ENCODE measurements around the gene PGLYRP3. TPM values are rescaled to one million over a fixed set of nuclear protein-coding genes. Genes with fewer than 3 reads are reported as not detected.

PGLYRP3 gene
- total and polyA plus RNA-seq, 3 experiments from 2014 or later, result not detected

Other genes starting within 250 kb of the PGLYRP3 start
- not detected for gene SPRR2B, start 241.3 kb downstream of the PGLYRP3 start, total RNA-seq
- gene SPRR2B, start 241.3 kb downstream of the PGLYRP3 start, polyA plus RNA-seq, result not detected
- gene SPRR2E, start 218.4 kb downstream of the PGLYRP3 start, total RNA-seq, result not detected
- not detected for gene SPRR2E, start 218.4 kb downstream of the PGLYRP3 start, polyA plus RNA-seq
- gene SPRR2F, start 199.4 kb downstream of the PGLYRP3 start, total RNA-seq, result not detected
- gene SPRR2F, start 199.4 kb downstream of the PGLYRP3 start, polyA plus RNA-seq, result not detected
- not detected for gene SPRR2G, start 162.1 kb downstream of the PGLYRP3 start, total RNA-seq
- gene SPRR2G, start 162.1 kb downstream of the PGLYRP3 start, polyA plus RNA-seq, result not detected
- not detected for gene LELP1, start 109.5 kb downstream of the PGLYRP3 start, total RNA-seq
- gene LELP1, start 109.5 kb downstream of the PGLYRP3 start, polyA plus RNA-seq, result not detected
- gene PRR9, start 95.4 kb downstream of the PGLYRP3 start, total RNA-seq, result not detected
- gene PRR9, start 95.4 kb downstream of the PGLYRP3 start, polyA plus RNA-seq, result not detected
- gene LORICRIN, start 53.3 kb downstream of the PGLYRP3 start, total RNA-seq, result not detected
- gene LORICRIN, start 53.3 kb downstream of the PGLYRP3 start, polyA plus RNA-seq, result not detected
- not detected for gene PGLYRP4, start 35.9 kb upstream of the PGLYRP3 start, total RNA-seq
- gene PGLYRP4, start 35.9 kb upstream of the PGLYRP3 start, polyA plus RNA-seq, result not detected
- gene S100A9, start 44.9 kb upstream of the PGLYRP3 start, total RNA-seq, result 1 to 10 TPM; 1.6 to 2.3 TPM
- gene S100A9, start 44.9 kb upstream of the PGLYRP3 start, polyA plus RNA-seq, result 4.7 TPM
- not detected for gene S100A12, start 62.7 kb upstream of the PGLYRP3 start, total RNA-seq
- gene S100A12, start 62.7 kb upstream of the PGLYRP3 start, polyA plus RNA-seq, result not detected
- gene S100A8, start 78.1 kb upstream of the PGLYRP3 start, total RNA-seq, result not detected
- gene S100A8, start 78.1 kb upstream of the PGLYRP3 start, polyA plus RNA-seq, result not detected
- not detected for gene S100A7A, start 103.6 kb upstream of the PGLYRP3 start, total RNA-seq
- not detected for gene S100A7A, start 103.6 kb upstream of the PGLYRP3 start, polyA plus RNA-seq
- gene S100A7, start 147.7 kb upstream of the PGLYRP3 start, total RNA-seq, result not detected
- not detected for gene S100A7, start 147.7 kb upstream of the PGLYRP3 start, polyA plus RNA-seq
- gene S100A6, start 223.0 kb upstream of the PGLYRP3 start, total RNA-seq, result 100 to 1,000 TPM; 244 to 254 TPM
- 892 TPM for gene S100A6, start 223.0 kb upstream of the PGLYRP3 start, polyA plus RNA-seq
- gene S100A5, start 228.0 kb upstream of the PGLYRP3 start, total RNA-seq, result 1 to 10 TPM in 1 of 2 experiments, under 1 TPM in 1; 0.61 to 1.5 TPM
- gene S100A5, start 228.0 kb upstream of the PGLYRP3 start, polyA plus RNA-seq, result 1.6 TPM
- 100 to 1,000 TPM; 125 to 132 TPM for gene S100A4, start 232.9 kb upstream of the PGLYRP3 start, total RNA-seq
- gene S100A4, start 232.9 kb upstream of the PGLYRP3 start, polyA plus RNA-seq, result 2,575 TPM
- gene S100A3, start 236.3 kb upstream of the PGLYRP3 start, total RNA-seq, result not detected
- not detected for gene S100A3, start 236.3 kb upstream of the PGLYRP3 start, polyA plus RNA-seq

Data from CD8-positive, alpha-beta memory T cell (primary cell).